IPS-18a (cell line): ENCODE measurements around the gene TTI1.

ENCODE experiments used
- H3K27ac ChIP-seq: one replicate; pipeline ENCODE4 v1.5.1; 2013; ENCODE audit warnings: low read length
- H3K27me3 ChIP-seq: one replicate; pipeline ENCODE4 v1.6.1; 2013; ENCODE audit warnings: mild to moderate bottlenecking, low read length; ENCODE audit not compliant: control insufficient read depth, insufficient read depth
- H3K36me3 ChIP-seq: one replicate; pipeline ENCODE4 v1.6.1; 2013; ENCODE audit warnings: low read depth, low read length; ENCODE audit not compliant: control insufficient read depth
- H3K4me1 ChIP-seq: one replicate; pipeline ENCODE4 v1.6.1; 2013; ENCODE audit warnings: low read depth, low read length; ENCODE audit not compliant: control insufficient read depth
- H3K4me3 ChIP-seq: one replicate; pipeline ENCODE4 v1.5.1; 2013; ENCODE audit warnings: low read length
- H3K9ac ChIP-seq: one replicate; pipeline ENCODE4 v1.6.1; 2013; ENCODE audit warnings: mild to moderate bottlenecking, low read length, moderate library complexity
- H3K9me3 ChIP-seq: one replicate; pipeline ENCODE4 v1.6.1; 2013; ENCODE audit warnings: low read depth, low read length; ENCODE audit not compliant: control insufficient read depth

The TTI1 gene

DNA sequence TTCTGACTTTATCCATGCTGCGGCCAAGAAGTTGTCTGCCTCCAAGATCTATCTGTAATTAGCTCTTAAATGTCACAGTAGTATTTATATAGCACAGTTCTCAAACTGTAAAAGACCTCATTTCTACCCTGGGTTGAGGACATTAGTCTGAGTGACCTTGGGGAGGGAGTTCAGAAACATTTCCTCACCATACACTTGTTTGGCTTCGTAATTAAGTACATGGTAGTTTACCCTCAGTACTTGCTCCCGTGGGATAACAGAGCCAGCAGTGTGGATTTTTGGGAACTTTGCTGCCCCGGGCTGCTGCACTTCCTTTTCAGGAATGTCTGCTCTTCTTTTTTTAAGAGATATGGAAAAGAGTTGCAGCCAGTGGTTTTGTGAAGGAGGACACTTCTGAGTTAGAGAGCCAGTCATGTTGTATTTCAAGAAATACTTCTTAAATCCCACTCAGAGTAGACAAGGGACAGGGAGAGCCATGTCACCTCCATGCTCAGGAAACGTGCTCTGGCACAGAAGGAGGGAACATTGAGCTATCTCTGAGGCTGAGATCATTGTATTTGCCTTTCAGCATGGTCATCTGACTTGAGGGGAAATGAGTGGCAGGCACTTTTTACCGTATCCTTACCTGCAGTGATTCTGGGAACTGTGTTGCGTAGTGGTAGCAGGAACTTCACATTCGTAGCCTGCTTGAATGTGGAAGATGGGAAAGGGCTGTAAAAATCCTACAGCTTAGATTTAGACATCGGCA, 33.9 kb upstream of the TTI1 start:
- Histone ChIP-seq H3K4me1 (no peaks in the 10 kb centered on the region), H3K27me3 (no peaks in the 10 kb centered on the region), H3K36me3 (peaks cover 79% of the 10 kb centered on the region), H3K9me3 (no peaks in the 10 kb centered on the region), H3K9ac (no peak overlapping the region), H3K4me3 (no peak overlapping the region), H3K27ac (no peak overlapping the region)

DNA sequence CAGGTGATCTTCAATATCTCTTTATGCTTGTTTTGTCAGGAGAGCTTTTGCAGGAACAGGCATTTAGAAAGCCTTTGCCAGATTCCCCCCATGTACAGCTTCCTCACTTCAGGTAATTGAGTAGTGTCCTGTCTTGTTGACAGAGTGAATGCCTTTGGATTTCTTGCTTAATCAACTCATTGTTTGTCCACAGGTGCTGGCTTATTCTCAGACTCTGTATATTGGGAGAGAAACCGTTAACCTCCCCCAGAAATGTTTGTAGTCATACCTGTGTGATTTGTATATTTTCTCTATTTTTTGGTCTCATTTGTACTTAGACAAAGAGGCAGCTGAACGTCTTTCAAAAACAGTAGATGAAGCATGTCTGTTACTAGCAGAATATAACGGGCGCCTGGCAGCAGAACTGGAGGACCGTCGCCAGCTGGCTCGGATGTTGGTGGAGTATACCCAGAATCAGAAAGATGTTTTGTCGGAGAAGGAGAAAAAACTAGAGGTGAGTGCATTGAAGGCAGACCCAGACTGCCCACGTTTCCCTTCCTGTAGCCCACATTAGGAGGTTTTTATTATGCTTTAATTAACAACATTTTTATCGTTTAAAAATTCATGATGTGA, 32.6 kb upstream of the TTI1 start:
- Histone ChIP-seq H3K9me3 (no peaks in the 10 kb centered on the region), H3K4me1 (no peaks in the 10 kb centered on the region), H3K9ac (no peak overlapping the region), H3K27me3 (no peaks in the 10 kb centered on the region), H3K27ac (no peak overlapping the region), H3K4me3 (no peak overlapping the region), H3K36me3 (peaks cover 81% of the 10 kb centered on the region)

DNA sequence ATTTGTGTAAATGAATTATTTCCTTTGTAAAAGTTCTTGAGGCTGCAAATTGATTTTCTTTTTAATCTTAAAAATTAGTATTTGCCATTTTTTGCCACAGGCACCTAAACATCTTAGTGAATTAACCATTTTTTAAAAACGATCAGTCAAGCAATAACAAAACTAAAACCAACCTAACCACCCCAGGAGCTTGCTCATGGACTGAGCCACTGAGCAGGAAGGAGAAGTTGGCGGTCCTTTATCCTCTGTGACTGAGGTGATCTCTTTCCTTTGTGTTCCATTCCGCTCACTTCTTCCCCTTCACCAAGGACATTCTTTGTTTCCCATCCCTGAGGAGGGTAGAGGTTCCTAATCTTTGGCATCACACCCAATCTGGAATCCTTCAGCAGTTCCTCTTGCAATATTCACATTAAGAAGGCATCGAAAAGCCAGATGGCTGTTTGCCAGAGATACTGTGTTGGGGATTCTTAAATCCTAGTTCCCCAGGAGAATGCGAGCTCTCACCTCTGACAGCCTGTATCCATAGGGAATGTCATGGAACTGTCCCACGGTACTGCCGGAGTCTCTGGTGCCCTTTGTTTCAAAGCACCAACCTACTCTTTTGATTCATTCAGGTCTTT, 30.8 kb upstream of the TTI1 start:
- Histone ChIP-seq H3K4me3 (no peak overlapping the region), H3K9ac (no peak overlapping the region), H3K36me3 (peaks cover 85% of the 10 kb centered on the region)

DNA sequence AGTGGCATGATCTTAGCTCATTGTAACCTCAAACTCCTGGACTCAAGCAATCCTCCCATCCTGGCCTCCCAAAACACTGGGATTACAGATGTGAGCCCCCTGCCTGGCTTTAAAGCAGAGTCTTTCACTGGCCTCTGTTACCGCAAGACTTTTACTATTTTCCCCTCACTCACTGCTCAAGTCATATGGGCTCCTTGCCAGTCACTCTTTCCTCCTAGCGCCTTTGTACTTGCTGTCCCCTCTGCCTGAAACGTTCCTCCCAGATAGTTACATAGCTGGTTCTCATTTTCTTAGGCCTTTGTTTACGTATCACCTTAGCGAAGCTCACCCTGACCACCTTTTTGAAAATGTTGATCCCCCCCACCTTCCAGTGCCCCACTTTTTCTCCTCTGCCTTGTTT, 29.6 kb upstream of the TTI1 start:
- no peaks in the 10 kb centered on the region for H3K9me3 ChIP-seq
- no peaks in the 10 kb centered on the region for H3K27me3 ChIP-seq
- no peaks in the 10 kb centered on the region for H3K4me1 ChIP-seq
- no peak overlapping the region for H3K27ac ChIP-seq
- H3K36me3 ChIP-seq = peaks cover 87% of the 10 kb centered on the region
- H3K9ac ChIP-seq = no peak overlapping the region
- H3K4me3 ChIP-seq = no peak overlapping the region

More for the DNA sequence above, 30.8 kb upstream of the TTI1 start:
- H3K9me3 ChIP-seq = no peaks in the 10 kb centered on the region
- H3K27ac ChIP-seq = no peak overlapping the region
- H3K27me3 ChIP-seq = no peaks in the 10 kb centered on the region
- H3K4me1 ChIP-seq = no peaks in the 10 kb centered on the region

DNA sequence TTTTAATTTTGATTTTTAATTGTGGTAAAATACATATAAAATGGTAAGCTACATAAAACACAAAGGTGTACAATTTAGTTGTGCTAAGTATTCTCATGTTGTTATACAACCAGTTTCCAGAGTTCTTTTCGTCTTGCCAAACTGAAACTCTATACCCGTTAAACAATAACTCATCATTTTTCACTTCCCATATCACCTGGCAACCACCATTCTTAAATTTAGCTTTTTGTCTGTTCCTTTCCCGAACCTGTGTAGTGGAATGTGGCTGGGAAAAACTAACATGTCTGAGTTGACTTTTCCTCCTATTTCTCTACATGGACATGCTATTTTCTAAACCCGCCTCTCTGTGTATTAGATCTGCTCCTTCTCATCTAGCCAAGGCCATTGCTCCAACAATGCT, 27.9 kb upstream of the TTI1 start:
- Histone ChIP-seq H3K9me3 (no peaks in the 10 kb centered on the region), H3K4me3 (no peak overlapping the region), H3K9ac (no peak overlapping the region), H3K27ac (no peak overlapping the region), H3K4me1 (no peaks in the 10 kb centered on the region), H3K27me3 (no peaks in the 10 kb centered on the region), H3K36me3 (peaks cover 75% of the 10 kb centered on the region)

DNA sequence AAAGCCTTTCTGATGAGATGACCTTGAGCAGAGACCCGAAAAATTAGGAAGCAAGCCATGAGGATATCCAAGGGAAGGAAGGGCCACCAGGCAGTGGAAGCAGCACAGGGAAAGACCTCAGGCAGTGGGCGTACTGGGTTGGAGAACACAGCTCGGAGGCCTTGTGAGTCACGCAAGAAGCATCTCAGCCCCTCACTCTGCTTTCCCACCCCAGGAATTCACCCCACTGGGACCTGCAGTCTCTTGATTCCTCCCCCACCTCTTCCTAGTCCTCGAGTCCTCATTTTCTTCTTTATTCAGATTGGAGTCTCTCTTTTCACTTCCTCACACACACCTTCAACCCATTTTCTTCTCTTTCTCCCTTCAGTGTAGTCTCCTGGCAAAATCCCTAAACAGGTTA, 27.3 kb upstream of the TTI1 start:
- Histone ChIP-seq H3K9ac (no peak overlapping the region), H3K4me1 (no peaks in the 10 kb centered on the region), H3K27ac (no peak overlapping the region), H3K27me3 (no peaks in the 10 kb centered on the region), H3K36me3 (peaks cover 69% of the 10 kb centered on the region), H3K4me3 (no peak overlapping the region), H3K9me3 (no peaks in the 10 kb centered on the region)

DNA sequence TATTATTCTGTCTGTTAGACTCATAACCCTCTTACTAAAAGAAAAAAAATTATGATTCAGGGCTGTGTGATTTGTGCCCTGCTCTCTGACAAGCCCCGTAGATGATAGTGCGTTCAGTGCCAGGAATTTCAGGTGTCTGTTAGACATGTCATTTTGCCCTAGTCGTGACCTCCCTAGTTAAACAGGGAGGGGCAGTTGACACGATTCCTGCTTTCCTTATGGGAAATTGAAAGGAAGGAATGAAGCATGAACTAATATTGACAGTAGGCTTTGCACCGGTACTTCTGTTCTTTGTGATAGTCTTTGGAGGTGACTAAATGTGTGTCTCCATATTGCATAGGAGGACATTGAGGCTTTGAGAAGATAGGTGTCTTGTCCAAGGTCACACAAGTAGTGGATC, 26.6 kb upstream of the TTI1 start:
- Histone ChIP-seq H3K9me3 (no peaks in the 10 kb centered on the region), H3K27me3 (no peaks in the 10 kb centered on the region), H3K36me3 (peaks cover 62% of the 10 kb centered on the region), H3K4me3 (no peak overlapping the region), H3K4me1 (no peaks in the 10 kb centered on the region), H3K27ac (no peak overlapping the region), H3K9ac (no peak overlapping the region)

DNA sequence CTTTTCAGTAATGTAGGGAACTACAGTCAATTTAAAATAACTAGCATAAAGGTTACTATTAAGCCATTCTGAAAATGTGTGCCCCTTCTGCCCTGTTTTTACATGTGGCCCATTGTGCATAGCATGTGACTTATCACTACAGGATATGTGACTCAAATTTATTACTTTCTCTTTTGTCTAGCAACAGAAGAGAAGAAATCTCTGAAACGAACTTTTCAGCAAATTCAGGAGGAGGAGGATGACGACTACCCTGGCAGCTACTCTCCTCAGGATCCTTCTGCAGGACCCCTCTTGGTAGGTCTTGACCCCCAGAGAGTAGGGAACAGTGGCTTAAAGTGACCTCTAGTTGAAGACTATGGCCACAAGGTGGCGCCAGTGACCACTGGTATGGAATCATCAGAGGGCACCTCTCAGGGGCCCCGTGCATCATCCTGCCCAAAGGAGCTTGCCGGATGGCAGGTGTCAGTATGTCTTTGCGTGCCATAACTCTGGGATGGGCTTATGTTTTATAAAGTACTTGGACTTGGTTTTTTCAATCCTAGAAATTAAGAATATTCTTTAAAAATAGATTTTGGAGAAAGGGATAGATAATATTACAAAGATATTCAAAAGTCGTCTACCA, 24.2 kb upstream of the TTI1 start:
- Histone ChIP-seq H3K36me3 (peaks cover 47% of the 10 kb centered on the region), H3K27ac (no peak overlapping the region), H3K4me1 (no peaks in the 10 kb centered on the region), H3K27me3 (no peaks in the 10 kb centered on the region), H3K4me3 (no peak overlapping the region), H3K9me3 (no peaks in the 10 kb centered on the region), H3K9ac (no peak overlapping the region)

DNA sequence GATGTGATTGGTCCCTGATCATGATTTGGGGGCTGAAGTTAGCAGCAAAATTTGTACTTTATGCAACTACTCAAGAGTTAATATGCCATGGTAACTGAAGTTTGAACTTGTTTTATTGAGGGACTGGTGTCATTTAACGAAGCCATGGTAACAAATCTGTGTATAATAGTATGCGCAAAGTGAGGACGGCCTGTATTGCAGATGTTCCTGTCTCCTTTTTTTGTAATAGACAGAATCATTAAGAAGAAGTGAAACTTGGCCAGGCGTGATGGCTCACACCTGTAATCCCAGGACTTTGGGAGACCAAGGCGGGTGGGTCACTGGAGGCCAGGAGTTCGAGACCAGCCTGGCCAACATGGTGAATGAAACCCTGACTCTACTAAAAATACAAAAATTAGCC, 22.6 kb upstream of the TTI1 start:
- no peaks in the 10 kb centered on the region for H3K9me3 ChIP-seq
- H3K4me1 ChIP-seq = no peaks in the 10 kb centered on the region
- H3K27me3 ChIP-seq = no peaks in the 10 kb centered on the region
- peaks cover 32% of the 10 kb centered on the region for H3K36me3 ChIP-seq
- no peak overlapping the region for H3K27ac ChIP-seq
- no peak overlapping the region for H3K4me3 ChIP-seq
- H3K9ac ChIP-seq = no peak overlapping the region

DNA sequence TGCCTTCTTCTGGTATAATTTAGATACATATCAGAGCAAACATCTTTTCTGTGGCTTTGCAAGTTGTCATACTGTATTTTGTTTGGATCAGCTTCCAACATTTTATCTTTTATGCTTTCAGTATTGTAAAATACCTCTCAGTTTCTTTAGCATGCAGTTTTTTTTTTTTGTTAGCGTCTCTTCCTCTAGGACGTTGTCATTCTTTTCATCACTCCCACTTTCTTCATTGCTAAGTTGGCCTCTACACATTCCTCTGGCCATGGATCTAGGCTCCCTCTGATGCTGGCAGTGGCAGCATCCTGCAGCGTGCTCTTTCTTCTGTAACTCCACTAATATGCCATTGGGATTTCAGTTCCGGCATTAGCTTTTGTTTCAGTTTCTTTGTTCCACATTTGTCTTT, 22.0 kb upstream of the TTI1 start:
- H3K27ac ChIP-seq = no peak overlapping the region
- H3K4me1 ChIP-seq = no peaks in the 10 kb centered on the region
- no peak overlapping the region for H3K9ac ChIP-seq
- no peak overlapping the region for H3K4me3 ChIP-seq
- H3K9me3 ChIP-seq = no peaks in the 10 kb centered on the region
- H3K27me3 ChIP-seq = no peaks in the 10 kb centered on the region
- H3K36me3 ChIP-seq = peaks cover 30% of the 10 kb centered on the region

DNA sequence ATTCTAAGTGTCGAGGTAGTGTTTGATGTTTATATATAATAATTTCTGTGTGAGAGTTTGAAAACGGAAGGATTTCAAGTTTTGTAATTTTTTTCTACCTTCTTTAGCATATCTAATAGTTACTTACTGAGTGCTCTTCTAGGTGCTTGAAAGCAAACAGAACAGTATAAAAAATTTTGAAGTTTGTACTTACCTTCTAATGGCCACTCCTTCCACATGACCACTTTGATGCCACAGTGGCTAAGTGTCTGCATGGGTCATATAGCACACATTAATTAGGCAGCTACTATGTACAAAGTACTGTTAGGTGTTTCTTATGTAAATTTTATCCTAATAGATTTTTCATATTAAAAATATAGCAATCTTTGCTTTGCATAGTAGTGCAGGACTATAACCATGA, 21.4 kb upstream of the TTI1 start:
- Histone ChIP-seq H3K27me3 (no peaks in the 10 kb centered on the region), H3K9me3 (no peaks in the 10 kb centered on the region), H3K4me3 (no peak overlapping the region), H3K27ac (no peak overlapping the region), H3K9ac (no peak overlapping the region), H3K36me3 (peaks cover 29% of the 10 kb centered on the region), H3K4me1 (no peaks in the 10 kb centered on the region)
